Measurements from ENCODE around the gene MATCAP1.

- TF ChIP-seq CTCF (IDR thresholded peaks at IDR 0.05) = no peak
- TF ChIP-seq POLR2A (IDR thresholded peaks at IDR 0.05) = no peak
Measured at GRCh38 chr16:67202426-67202825, 18.7 kb upstream of the MATCAP1 start.
